Central memory CD8-positive, alpha-beta T cell (primary cell): ENCODE data around the gene SORD.
"Not testable (repeated sequence)": the region's sequence is repeated elsewhere in the genome, so short reads cannot be mapped to it uniquely, and the experiment has no call there.

Experiments
- ATAC-seq: fragments of 150-1000 bp; cut with Tn5 transposase; replicated peaks from 2 replicates; pipeline ENCODE4 v1.10.0; 2022; ENCODE audit warnings: mild to moderate bottlenecking, moderate FRiP score, moderate number of reproducible peaks; ENCODE audit not compliant: poor library complexity, severe bottlenecking; ENCODE audit errors: extremely low read depth
- DNase-seq, 2 donors: peaks; one replicate each; pipeline ENCODE4 v3.0.0; 2021; ENCODE audit warnings: low spot score in 2 of 2
- H3K27ac Mint-ChIP-seq: one replicate; pipeline ENCODE4 v1.8.0; 2022; ENCODE audit warnings: low read depth, mild to moderate bottlenecking, moderate library complexity, mixed read lengths
- H3K27me3 Mint-ChIP-seq: one replicate; pipeline ENCODE4 v1.8.0; 2022; ENCODE audit warnings: mixed read lengths
- H3K36me3 Mint-ChIP-seq: one replicate; pipeline ENCODE4 v1.8.0; 2022; ENCODE audit warnings: mild to moderate bottlenecking, moderate library complexity, mixed read lengths; ENCODE audit not compliant: insufficient read depth
- H3K4me1 Mint-ChIP-seq: one replicate; pipeline ENCODE4 v1.8.0; 2022; ENCODE audit warnings: mixed read lengths
- H3K4me3 Mint-ChIP-seq: one replicate; pipeline ENCODE4 v1.8.0; 2022; ENCODE audit warnings: mild to moderate bottlenecking, moderate library complexity, mixed read lengths
- H3K9me3 Mint-ChIP-seq: one replicate; pipeline ENCODE4 v1.8.0; 2022; ENCODE audit warnings: mixed read lengths

SORD gene

GRCh38 chr15:45031522-45032028 is 8.6 kb downstream of the SORD start:
- H3K36me3 Mint-ChIP-seq, H3K4me1 Mint-ChIP-seq, ATAC-seq, H3K27ac Mint-ChIP-seq, H3K4me3 Mint-ChIP-seq, H3K27me3 Mint-ChIP-seq, H3K9me3 Mint-ChIP-seq, DNase-seq: not testable (repeated sequence)

- H3K36me3 Mint-ChIP-seq, ATAC-seq, DNase-seq, H3K27ac Mint-ChIP-seq, H3K4me1 Mint-ChIP-seq, H3K4me3 Mint-ChIP-seq, H3K9me3 Mint-ChIP-seq, H3K27me3 Mint-ChIP-seq: not testable (repeated sequence)
These were observed 9.5 kb downstream of the SORD start for GRCh38 chr15:45032501-45032900.

GRCh38 chr15:45034087-45034486 is 11.1 kb downstream of the SORD start:
- H3K4me3 Mint-ChIP-seq, H3K36me3 Mint-ChIP-seq, H3K4me1 Mint-ChIP-seq, H3K27ac Mint-ChIP-seq, DNase-seq, ATAC-seq, H3K27me3 Mint-ChIP-seq, H3K9me3 Mint-ChIP-seq: not testable (repeated sequence)

GRCh38 chr15:45034600-45035375 is 11.8 kb downstream of the SORD start:
- not testable (repeated sequence) for H3K27me3 Mint-ChIP-seq, H3K27ac Mint-ChIP-seq, H3K4me3 Mint-ChIP-seq, H3K9me3 Mint-ChIP-seq, H3K4me1 Mint-ChIP-seq, DNase-seq, ATAC-seq, H3K36me3 Mint-ChIP-seq

- DNase-seq (peak; percentile 47 to 61), ATAC-seq (peak; percentile 58)
- H3K36me3 Mint-ChIP-seq, H3K4me1 Mint-ChIP-seq, H3K27me3 Mint-ChIP-seq, H3K27ac Mint-ChIP-seq, H3K9me3 Mint-ChIP-seq: not testable (repeated sequence)
- peak overlapping the region; percentile 2 for H3K4me3 Mint-ChIP-seq
These were observed 14.1 kb downstream of the SORD start for GRCh38 chr15:45036812-45037781.

- ATAC-seq (no peak), DNase-seq (no peak)
- H3K4me1 Mint-ChIP-seq, result peaks cover 7% of the 10 kb centered on the region
- H3K4me3 Mint-ChIP-seq, result no peak overlapping the region
- H3K9me3 Mint-ChIP-seq, result no peaks in the 10 kb centered on the region
- no peaks in the 10 kb centered on the region for H3K36me3 Mint-ChIP-seq
- H3K27ac Mint-ChIP-seq, result no peak overlapping the region
- no peaks in the 10 kb centered on the region for H3K27me3 Mint-ChIP-seq
These were observed 14.9 kb downstream of the SORD start for GRCh38 chr15:45037936-45038335.

GRCh38 chr15:45040396-45040795 is 17.4 kb downstream of the SORD start:
- H3K4me3 Mint-ChIP-seq, H3K27ac Mint-ChIP-seq, H3K9me3 Mint-ChIP-seq, H3K36me3 Mint-ChIP-seq, H3K27me3 Mint-ChIP-seq, ATAC-seq, DNase-seq, H3K4me1 Mint-ChIP-seq: not testable (repeated sequence)

GRCh38 chr15:45041538-45041937 is 18.5 kb downstream of the SORD start:
- not testable (repeated sequence) for H3K36me3 Mint-ChIP-seq, H3K4me3 Mint-ChIP-seq, H3K27me3 Mint-ChIP-seq, DNase-seq, H3K27ac Mint-ChIP-seq, H3K4me1 Mint-ChIP-seq, H3K9me3 Mint-ChIP-seq, ATAC-seq

- not testable (repeated sequence) for DNase-seq, H3K9me3 Mint-ChIP-seq, ATAC-seq, H3K36me3 Mint-ChIP-seq, H3K27me3 Mint-ChIP-seq, H3K4me3 Mint-ChIP-seq, H3K4me1 Mint-ChIP-seq, H3K27ac Mint-ChIP-seq
These were observed 19.9 kb downstream of the SORD start for GRCh38 chr15:45042859-45043258.

GRCh38 chr15:45044270-45044669 is 21.3 kb downstream of the SORD start:
- H3K4me3 Mint-ChIP-seq, H3K27ac Mint-ChIP-seq, H3K9me3 Mint-ChIP-seq, DNase-seq, H3K27me3 Mint-ChIP-seq, ATAC-seq, H3K36me3 Mint-ChIP-seq, H3K4me1 Mint-ChIP-seq: not testable (repeated sequence)

GRCh38 chr15:45048449-45048793 is 25.4 kb downstream of the SORD start:
- H3K4me1 Mint-ChIP-seq, DNase-seq, H3K27me3 Mint-ChIP-seq, H3K36me3 Mint-ChIP-seq, H3K27ac Mint-ChIP-seq, H3K9me3 Mint-ChIP-seq, ATAC-seq, H3K4me3 Mint-ChIP-seq: not testable (repeated sequence)

GRCh38 chr15:45048794-45049631 is 26.0 kb downstream of the SORD start:
- Mint-ChIP-seq H3K36me3 (peaks cover 5% of the 10 kb centered on the region), H3K4me3 (no peak overlapping the region), H3K4me1 (no peaks in the 10 kb centered on the region), H3K9me3 (no peaks in the 10 kb centered on the region), H3K27ac (no peak overlapping the region), H3K27me3 (no peaks in the 10 kb centered on the region)
- DNase-seq (no peak), ATAC-seq (peak; percentile 68)
